Rectal smooth muscle tissue (tissue), 1 donor: ENCODE measurements around the gene STK32B.

ENCODE experiments used
- H3K27ac ChIP-seq: one replicate; pipeline ENCODE4 v1.7.0; 2013; ENCODE audit warnings: low read depth, low read length, inconsistent platforms
- H3K27me3 ChIP-seq: one replicate; pipeline ENCODE4 v1.7.0; 2013; ENCODE audit warnings: low read length; ENCODE audit not compliant: control insufficient read depth, insufficient read depth
- H3K36me3 ChIP-seq: one replicate; pipeline ENCODE4 v1.7.0; 2013; ENCODE audit warnings: low read length; ENCODE audit not compliant: control insufficient read depth, insufficient read depth
- H3K4me1 ChIP-seq: one replicate; pipeline ENCODE4 v1.7.0; 2013; ENCODE audit warnings: low read length; ENCODE audit not compliant: control insufficient read depth, insufficient read depth
- H3K4me3 ChIP-seq: one replicate; pipeline ENCODE4 v1.7.0; 2013; ENCODE audit warnings: low read length
- H3K9ac ChIP-seq: one replicate; pipeline ENCODE4 v1.7.0; 2013; ENCODE audit warnings: low read length

STK32B gene

DNA sequence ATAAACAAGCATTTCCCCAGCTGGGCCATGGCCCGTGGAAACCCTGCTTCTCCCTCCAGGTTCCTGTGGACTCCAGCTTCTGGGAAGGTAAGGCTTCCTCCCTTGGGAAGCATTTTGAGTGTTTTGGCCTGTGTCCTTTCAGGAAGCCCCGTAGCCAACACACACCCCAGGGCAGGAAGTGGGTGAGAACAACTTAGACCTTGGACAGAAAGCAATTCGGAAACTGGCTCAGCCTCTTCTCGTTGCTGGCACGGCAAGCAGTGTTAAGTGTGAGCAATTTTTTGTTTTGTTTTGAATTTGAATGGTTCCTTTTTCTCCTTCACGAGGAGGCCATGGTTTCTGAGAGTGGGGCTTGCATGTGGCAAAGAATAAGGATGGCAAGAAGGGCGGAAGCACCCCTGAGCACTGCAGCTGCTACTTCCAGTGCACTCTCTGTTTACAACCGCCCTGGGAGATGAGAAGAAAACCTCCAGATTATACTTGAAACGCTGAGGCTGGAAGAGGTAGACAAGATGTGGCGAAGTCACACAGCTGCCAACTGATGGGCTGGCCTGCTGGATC is 17.9 kb upstream of the STK32B start:
- Histone ChIP-seq H3K27ac (no peak overlapping the region), H3K36me3 (no peaks in the 10 kb centered on the region), H3K4me1 (peaks cover 7% of the 10 kb centered on the region), H3K4me3 (no peak overlapping the region), H3K9ac (no peak overlapping the region), H3K27me3 (no peaks in the 10 kb centered on the region)

DNA sequence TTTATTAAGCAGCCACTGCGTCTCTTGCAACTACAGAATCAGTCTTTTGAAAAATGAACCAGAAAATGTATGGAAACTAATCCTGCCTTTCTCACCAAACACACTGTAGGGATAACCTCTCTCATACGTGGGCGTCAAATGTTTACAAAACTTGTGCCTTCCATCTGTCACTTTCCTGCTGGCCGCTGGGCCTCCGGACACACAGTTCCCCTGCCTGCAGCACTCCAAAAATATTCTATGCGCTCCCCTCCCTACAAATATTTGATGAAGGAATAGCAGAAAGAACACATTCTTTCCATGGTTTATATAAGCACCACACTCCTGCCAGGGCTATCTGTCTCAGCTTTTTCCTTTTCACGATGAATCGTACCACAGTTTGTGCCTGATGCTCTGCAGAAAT is 17.1 kb upstream of the STK32B start:
- peaks cover 7% of the 10 kb centered on the region for H3K4me1 ChIP-seq
- H3K9ac ChIP-seq = no peak overlapping the region
- no peaks in the 10 kb centered on the region for H3K27me3 ChIP-seq
- H3K36me3 ChIP-seq = no peaks in the 10 kb centered on the region
- H3K27ac ChIP-seq = no peak overlapping the region
- no peak overlapping the region for H3K4me3 ChIP-seq

DNA sequence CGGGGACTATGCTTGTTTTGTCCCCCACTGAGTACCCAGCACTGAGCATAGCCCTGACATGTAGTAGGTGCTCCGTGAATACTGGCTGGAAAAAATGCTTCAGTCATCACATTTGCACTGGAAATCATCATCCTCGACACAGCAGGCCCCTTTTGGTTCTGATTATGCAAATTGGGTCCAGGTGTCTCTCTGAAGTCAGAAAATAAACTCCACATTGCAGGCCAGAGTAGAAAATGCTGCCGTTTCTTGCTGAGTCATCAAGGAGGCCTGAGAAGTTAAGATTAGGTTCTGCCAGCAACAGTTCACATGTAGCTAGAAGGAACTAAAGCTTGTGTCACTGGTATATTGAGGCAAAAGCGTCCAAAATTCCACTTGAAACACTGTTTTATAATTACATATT is 15.0 kb upstream of the STK32B start:
- no peak overlapping the region for H3K27ac ChIP-seq
- peaks cover 7% of the 10 kb centered on the region for H3K4me1 ChIP-seq
- H3K27me3 ChIP-seq = no peaks in the 10 kb centered on the region
- H3K36me3 ChIP-seq = no peaks in the 10 kb centered on the region
- H3K4me3 ChIP-seq = no peak overlapping the region
- H3K9ac ChIP-seq = no peak overlapping the region

DNA sequence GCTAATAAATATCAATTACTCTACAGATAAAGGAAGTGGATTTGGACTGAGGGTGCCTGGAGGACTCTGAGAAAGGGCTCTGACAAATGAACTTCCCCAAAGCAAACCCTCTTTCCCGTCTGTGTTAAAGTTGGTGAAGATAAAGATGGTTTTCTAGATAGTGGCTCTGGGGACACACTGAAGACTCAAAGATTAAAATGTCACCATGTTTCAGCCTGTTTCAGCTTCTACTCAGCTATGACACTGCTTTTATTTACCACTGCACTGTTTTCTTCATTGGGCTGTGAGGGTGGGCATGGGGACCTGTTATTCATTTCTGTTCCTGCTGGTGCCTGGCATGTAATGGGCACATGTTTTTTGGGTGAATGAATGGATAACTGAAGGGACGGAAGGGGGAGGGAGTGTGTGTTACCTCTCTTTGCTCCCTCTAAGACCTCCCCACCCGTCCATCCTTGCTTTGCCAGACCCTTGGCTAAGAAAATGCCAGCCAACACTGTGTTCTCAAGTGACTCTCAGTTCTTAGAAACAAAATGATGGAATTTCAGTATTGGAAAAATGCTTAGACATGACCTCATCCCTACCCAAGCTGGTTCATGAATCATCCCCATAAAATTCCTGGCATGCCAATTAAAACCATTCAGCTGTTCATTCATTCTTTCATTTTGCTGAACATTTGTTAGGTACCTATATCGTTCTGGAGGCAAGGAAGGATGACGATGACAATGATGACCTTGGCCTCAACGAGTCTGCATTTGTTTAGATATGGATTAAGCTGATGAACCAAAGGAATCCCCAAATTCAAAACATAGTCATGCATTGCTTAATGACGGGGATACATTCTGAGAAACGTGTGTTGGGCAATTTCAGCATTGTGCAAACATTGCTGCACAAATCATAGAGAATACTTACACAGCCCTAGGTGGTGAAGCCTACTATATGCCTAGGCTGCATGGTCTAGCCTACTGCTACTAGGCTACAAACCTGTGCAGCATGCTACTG is 13.4 kb upstream of the STK32B start:
- Histone ChIP-seq H3K27me3 (no peaks in the 10 kb centered on the region), H3K36me3 (no peaks in the 10 kb centered on the region), H3K9ac (no peak overlapping the region), H3K27ac (no peak overlapping the region), H3K4me1 (peaks cover 7% of the 10 kb centered on the region), H3K4me3 (no peak overlapping the region)

DNA sequence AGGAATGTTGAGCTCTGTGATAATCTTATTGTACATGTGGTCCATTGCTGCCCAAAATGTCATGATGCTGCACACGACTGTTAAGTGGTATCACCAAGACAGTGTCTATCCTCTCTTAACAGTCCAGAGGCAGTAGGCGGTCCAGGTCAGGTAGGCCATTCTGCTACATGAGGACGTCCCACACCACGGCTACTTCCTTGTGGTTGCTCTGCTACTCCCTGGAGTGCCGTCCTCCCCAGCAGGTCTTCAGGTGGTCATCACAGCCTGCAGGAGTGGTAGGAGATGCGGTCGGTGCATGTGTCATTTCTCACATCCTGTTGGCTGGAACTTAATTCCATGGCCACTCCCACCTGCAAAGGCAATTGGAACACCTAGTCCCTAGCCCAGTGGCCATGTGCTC is 11.5 kb upstream of the STK32B start:
- H3K4me1 ChIP-seq = peaks cover under 1% of the 10 kb centered on the region
- no peak overlapping the region for H3K4me3 ChIP-seq
- H3K9ac ChIP-seq = no peak overlapping the region
- no peak overlapping the region for H3K27ac ChIP-seq
- no peaks in the 10 kb centered on the region for H3K36me3 ChIP-seq
- no peaks in the 10 kb centered on the region for H3K27me3 ChIP-seq

DNA sequence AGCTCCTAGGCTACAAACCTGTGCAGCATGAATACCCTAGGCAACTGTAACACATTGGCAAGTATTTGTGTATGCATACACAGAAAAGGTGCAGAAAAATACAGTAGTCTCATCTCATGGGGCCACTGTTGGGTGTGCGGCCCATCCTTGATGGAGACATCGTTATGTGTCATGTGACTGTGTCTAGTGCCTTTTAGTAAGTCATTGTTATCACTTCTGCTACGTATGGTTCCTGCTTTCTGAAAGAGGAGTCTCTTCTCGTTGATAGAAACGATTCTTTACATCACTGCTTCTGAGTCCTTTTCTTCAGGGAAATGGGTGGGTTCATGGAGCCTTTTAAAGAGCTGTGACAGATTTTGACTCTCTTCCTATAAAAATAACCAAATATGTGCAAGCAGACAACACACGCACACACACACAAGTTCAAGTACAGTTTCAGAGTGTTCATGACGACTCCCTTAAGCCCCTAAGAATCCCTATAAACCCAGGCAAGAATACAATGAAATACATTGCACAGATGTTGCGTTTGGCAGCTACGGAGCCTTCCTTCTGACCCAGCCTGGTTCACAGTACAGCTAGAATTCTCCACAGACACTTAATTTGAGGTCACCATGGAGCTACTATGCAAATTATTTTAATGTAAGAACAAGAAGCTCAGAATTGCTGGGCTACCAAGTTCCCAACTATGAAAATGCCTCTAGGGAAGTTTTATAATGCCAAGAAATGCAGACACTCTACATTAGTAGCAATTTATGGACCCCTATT is 10.2 kb upstream of the STK32B start:
- no peaks in the 10 kb centered on the region for H3K4me1 ChIP-seq
- H3K4me3 ChIP-seq = no peak overlapping the region
- H3K36me3 ChIP-seq = no peaks in the 10 kb centered on the region
- H3K9ac ChIP-seq = no peak overlapping the region
- no peaks in the 10 kb centered on the region for H3K27me3 ChIP-seq
- H3K27ac ChIP-seq = no peak overlapping the region

DNA sequence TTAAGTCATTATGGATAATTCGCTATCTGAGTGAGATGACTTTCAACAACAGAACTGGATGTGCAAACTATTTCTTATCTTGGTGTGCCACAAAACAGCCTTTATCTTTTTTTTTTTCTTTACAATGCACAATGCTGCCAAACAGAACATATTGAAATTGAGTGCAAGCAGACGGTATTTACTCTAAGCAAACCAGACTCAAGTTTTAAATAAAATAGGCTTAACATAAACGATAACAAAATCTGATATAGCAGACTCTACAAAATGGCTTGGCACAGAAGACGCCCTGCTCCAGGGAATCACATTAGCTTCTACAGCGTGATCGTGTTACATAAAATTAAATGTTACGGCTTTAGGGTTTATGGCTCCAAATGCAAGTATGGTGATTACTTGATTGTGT is 9.6 kb upstream of the STK32B start:
- no peaks in the 10 kb centered on the region for H3K4me1 ChIP-seq
- H3K4me3 ChIP-seq = no peak overlapping the region
- no peak overlapping the region for H3K27ac ChIP-seq
- no peaks in the 10 kb centered on the region for H3K36me3 ChIP-seq
- no peaks in the 10 kb centered on the region for H3K27me3 ChIP-seq
- no peak overlapping the region for H3K9ac ChIP-seq

DNA sequence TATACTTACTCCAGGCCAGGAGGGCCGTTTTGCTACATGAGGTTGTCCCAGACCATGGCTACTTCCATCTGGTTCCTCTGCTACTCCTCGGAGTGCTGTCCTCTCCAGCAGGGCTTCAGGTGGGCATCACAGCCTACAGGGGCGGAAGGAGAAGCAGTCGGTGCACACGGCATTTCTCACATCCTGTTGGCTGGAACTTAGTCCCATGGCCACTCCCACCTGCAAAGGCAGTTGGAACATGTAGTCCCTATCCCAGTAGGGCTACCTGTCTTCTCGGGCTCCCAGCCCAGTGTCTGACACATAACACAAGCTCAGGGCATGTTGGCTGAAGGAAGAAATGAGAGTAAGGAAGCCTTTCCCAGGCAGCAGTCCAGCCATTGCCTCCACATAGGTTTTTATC is 7.7 kb upstream of the STK32B start:
- no peak overlapping the region for H3K4me3 ChIP-seq
- no peaks in the 10 kb centered on the region for H3K4me1 ChIP-seq
- no peak overlapping the region for H3K27ac ChIP-seq
- no peaks in the 10 kb centered on the region for H3K27me3 ChIP-seq
- H3K9ac ChIP-seq = no peak overlapping the region
- H3K36me3 ChIP-seq = no peaks in the 10 kb centered on the region

DNA sequence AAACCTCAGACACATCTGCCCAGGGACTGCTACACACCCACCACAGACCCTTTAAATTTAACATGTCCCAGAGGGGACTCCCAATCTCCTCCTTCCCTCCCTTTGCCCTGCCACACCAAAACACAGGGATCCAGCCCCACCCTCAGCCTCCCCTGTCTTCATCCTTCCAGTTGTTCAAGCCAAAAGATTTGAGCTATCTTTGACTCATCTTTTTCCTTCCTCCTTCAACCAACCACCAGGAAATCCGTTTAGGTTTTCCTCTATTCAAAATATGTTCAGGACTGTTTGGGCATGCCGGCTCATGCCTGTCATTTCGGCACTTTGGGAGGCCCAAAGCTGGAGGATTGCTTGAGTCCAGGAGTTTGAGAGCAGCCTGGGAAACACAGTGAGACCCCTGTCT is 6.9 kb upstream of the STK32B start:
- H3K9ac ChIP-seq = no peak overlapping the region
- no peaks in the 10 kb centered on the region for H3K4me1 ChIP-seq
- no peaks in the 10 kb centered on the region for H3K27me3 ChIP-seq
- H3K36me3 ChIP-seq = no peaks in the 10 kb centered on the region
- H3K27ac ChIP-seq = no peak overlapping the region
- no peak overlapping the region for H3K4me3 ChIP-seq

DNA sequence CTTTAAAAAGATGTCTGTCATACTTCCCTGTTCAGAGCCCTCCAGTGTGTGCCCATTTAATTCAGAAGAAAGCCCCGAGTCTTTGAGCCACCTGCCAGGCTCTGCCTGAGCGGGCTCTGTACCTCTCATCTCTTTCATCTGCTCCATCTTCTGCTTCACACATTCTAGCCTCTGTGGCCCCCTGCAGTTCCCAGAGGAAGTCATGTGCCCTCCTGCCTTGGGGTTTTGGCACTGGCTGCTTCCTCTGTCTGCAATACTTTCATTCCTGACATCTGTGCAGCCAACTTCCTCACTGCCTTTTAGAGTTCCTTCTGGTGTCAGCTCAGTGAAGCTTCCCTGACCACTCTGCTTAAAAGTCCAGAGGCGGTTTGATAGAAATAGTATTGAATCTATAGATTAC is 6.2 kb upstream of the STK32B start:
- H3K27me3 ChIP-seq = no peaks in the 10 kb centered on the region
- no peak overlapping the region for H3K9ac ChIP-seq
- no peak overlapping the region for H3K4me3 ChIP-seq
- no peaks in the 10 kb centered on the region for H3K36me3 ChIP-seq
- no peak overlapping the region for H3K27ac ChIP-seq
- no peaks in the 10 kb centered on the region for H3K4me1 ChIP-seq

DNA sequence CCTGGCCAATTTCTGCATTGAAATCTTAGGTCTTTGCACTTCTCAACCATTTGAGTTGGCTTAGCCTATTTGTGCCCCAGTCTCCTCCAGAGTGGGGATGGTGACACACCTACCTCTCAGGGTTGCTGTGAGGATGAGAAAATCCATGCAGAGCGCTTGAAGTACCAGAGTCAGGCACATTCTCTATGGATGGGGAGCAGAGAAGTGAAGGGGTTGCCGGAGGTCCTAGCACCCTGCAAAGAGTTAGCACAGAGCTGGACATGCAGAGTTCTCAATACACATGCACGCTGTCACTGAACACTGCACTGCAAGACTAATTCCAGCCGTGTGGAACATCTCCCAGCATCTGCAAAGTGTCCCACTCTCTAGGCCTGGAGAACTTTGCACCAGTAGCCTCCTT is 2.6 kb upstream of the STK32B start:
- peaks cover 5% of the 10 kb centered on the region for H3K4me1 ChIP-seq
- no peaks in the 10 kb centered on the region for H3K36me3 ChIP-seq
- H3K4me3 ChIP-seq = no peak overlapping the region
- H3K27me3 ChIP-seq = no peaks in the 10 kb centered on the region
- no peak overlapping the region for H3K9ac ChIP-seq
- no peak overlapping the region for H3K27ac ChIP-seq

DNA sequence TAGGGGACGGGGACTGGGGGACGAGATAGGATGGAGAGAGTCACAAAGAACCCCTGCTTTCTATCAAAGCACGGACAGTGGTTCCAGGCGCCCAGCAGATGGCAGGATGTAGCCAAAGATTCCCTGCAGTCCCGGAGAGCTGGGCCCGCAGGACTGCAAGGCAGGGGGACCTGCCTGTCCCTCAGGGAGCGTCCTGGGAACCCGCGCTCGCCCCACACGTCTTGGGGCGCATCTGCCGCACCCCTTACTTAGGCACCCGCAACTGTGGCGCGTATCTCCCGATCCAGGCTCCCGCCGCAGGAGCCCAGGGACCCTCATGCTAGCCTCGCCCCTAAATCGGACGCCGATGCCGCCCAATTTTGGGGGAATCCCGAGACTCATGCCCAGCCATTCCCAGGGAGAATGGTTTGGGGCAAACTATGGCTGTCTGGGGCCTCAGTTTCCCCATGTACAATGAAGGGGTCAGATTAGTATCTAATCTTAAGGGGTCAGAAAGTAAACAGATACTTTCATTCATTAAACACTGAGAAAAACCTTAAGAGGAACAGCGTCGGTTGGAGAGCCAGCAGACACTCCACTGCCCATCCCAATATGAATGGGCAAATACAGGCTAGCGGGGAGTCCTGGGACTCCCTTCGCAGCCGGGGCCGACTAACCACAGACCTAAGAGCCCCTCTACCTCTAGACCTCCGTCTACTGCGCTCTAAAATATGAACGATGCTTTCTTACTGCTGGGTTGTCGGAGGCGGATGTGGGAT is 581 bp upstream of the STK32B start:
- Histone ChIP-seq H3K36me3 (no peaks in the 10 kb centered on the region), H3K9ac (peak overlapping the region; percentile 29), H3K4me1 (peaks cover 5% of the 10 kb centered on the region), H3K27ac (no peak overlapping the region), H3K27me3 (no peaks in the 10 kb centered on the region), H3K4me3 (peak overlapping the region; percentile 70)
